Mammary epithelial cell (primary cell): ENCODE measurements around the gene LAMB2.

ENCODE experiments used
- EZH2 ChIP-seq: IDR thresholded peaks from 2 replicates; pipeline ENCODE4 v1.6.1; 2012; ENCODE audit warnings: low read length, inconsistent platforms, borderline replicate concordance
- TF ChIP-seq, protein P1 (sequence below), 2 donors: IDR thresholded peaks in 1 of 2; conservative IDR thresholded peaks in 1 of 2; 2 replicates each; pipeline ENCODE4 v1.5.1; 2011 to 2012; ENCODE audit warnings: inconsistent platforms in 2 of 2, low read length in 2 of 2, mild to moderate bottlenecking in 2 of 2, control low read depth in 1 of 2, low read depth in 1 of 2; ENCODE audit not compliant: insufficient read depth in 1 of 2; ENCODE audit errors: extremely low read depth in 1 of 2

DNA sequence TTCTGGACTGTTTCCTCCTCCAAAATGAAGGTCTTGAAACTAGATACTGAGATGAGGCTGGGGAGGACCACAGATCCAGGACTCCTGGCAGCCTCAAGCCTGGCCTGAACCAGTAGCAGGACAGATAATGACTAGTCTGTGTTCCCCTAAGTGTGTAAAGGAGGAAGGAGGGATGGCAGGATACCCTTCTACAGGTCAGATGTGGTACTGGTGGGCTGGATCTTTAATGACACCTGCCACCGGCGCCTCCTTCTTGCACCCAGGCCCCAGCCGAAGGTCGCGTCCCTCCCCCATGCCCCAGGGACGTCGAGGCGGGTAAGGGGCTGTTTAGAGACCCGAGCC is 12.8 kb downstream of the LAMB2 start:
- TF ChIP-seq, protein P1, sequence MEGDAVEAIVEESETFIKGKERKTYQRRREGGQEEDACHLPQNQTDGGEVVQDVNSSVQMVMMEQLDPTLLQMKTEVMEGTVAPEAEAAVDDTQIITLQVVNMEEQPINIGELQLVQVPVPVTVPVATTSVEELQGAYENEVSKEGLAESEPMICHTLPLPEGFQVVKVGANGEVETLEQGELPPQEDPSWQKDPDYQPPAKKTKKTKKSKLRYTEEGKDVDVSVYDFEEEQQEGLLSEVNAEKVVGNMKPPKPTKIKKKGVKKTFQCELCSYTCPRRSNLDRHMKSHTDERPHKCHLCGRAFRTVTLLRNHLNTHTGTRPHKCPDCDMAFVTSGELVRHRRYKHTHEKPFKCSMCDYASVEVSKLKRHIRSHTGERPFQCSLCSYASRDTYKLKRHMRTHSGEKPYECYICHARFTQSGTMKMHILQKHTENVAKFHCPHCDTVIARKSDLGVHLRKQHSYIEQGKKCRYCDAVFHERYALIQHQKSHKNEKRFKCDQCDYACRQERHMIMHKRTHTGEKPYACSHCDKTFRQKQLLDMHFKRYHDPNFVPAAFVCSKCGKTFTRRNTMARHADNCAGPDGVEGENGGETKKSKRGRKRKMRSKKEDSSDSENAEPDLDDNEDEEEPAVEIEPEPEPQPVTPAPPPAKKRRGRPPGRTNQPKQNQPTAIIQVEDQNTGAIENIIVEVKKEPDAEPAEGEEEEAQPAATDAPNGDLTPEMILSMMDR (conservative IDR thresholded peaks at IDR 0.05 in 1 of 2, IDR thresholded peaks at IDR 0.05 in 1 of 2; ENCODE audit: extremely low read depth in 1 of 2, insufficient read depth in 1 of 2, low read depth in 1 of 2, low read length in 2 of 2) = no peak
- no peak for TF ChIP-seq EZH2
